Stimulated activated CD4-positive, alpha-beta T cell treated with anti-CD3 and anti-CD28 coated beads, Interleukin-1b, Interleukin-23, amount 100 ng/mL, for 24 hours (primary cell): ENCODE measurements around the gene UGT1A10.

Experiments used
- DNase-seq, 4 experiments: peaks; one replicate each; pipeline ENCODE4 v3.0.0-alpha.2; 2020; ENCODE audit warnings: low read depth in 4 of 4, low spot score in 1 of 4

The UGT1A10 gene

GRCh38 chr2:233819884-233820773 lies 183.9 kb downstream of the UGT1A10 start:
- no peak for DNase-seq

- DNase-seq: no peak
These were observed 184.5 kb downstream of the UGT1A10 start for GRCh38 chr2:233820774-233821105.

- no peak for DNase-seq
These were observed 184.9 kb downstream of the UGT1A10 start for GRCh38 chr2:233821196-233821595.

GRCh38 chr2:233821709-233822100 lies 185.5 kb downstream of the UGT1A10 start:
- no peak for DNase-seq

GRCh38 chr2:233822101-233822771 lies 186.0 kb downstream of the UGT1A10 start:
- no peak for DNase-seq
